ENCODE measurements around the gene CCDC88A. TPM values are rescaled to one million over a fixed set of nuclear protein-coding genes. Genes with fewer than 3 reads are reported as not detected.

Gene CCDC88A
- 86.1 TPM for total RNA-seq
- long read RNA-seq, full-length matches to known transcripts: 4 of 16 reads
- long read RNA-seq, partial matches to known transcripts: 12 of 16 reads
- long read RNA-seq, other reads (novel, unspliced or antisense): 0 of 16 reads

GRCh38 chr2:55419679-55420438, at the start of gene CCDC88A:
Gene CCDC88A, minus strand, starts transcription at chr2:55419856. Its CDS starts 777 bp downstream, at chr2:55419079.
- TF ChIP-seq CTCF (IDR thresholded peaks at IDR 0.05): peak; percentile 37
- H3K27ac ChIP-seq: peak within 1 kb of the TSS; percentile 86
- no peaks in the 10 kb centered on the region for H3K9me3 ChIP-seq
- H3K4me1 ChIP-seq: peaks cover 5% of the 10 kb centered on the region
- DNase-seq: peak; percentile 98
- peak within 1 kb of the TSS; percentile 80 for H3K4me3 ChIP-seq
- intact Hi-C loops (cut with DNase I): no loop called here
- peak; percentile 99 for ATAC-seq
- no peaks in the 10 kb centered on the region for H3K36me3 ChIP-seq
- no peaks in the 10 kb centered on the region for H3K27me3 ChIP-seq

GRCh38 chr2:55461679-55462078, 42.0 kb upstream of the CCDC88A start:
- TF ChIP-seq CTCF (IDR thresholded peaks at IDR 0.05): no peak
- H3K27ac ChIP-seq: no peak overlapping the region
- H3K4me3 ChIP-seq: no peak overlapping the region
- ATAC-seq: no peak
- DNase-seq: no peak
- no peaks in the 10 kb centered on the region for H3K27me3 ChIP-seq
- no peaks in the 10 kb centered on the region for H3K9me3 ChIP-seq
- intact Hi-C loops (cut with DNase I): no loop called here
- no peaks in the 10 kb centered on the region for H3K4me1 ChIP-seq
- no peaks in the 10 kb centered on the region for H3K36me3 ChIP-seq

GRCh38 chr2:55460562-55460961, 40.9 kb upstream of the CCDC88A start:
- H3K9me3 ChIP-seq: no peaks in the 10 kb centered on the region

GRCh38 chr2:55459714-55460274, 40.1 kb upstream of the CCDC88A start:
- TF ChIP-seq CTCF (IDR thresholded peaks at IDR 0.05): no peak
- ATAC-seq (no peak), DNase-seq (no peak)
- Histone ChIP-seq H3K27me3 (no peaks in the 10 kb centered on the region), H3K4me3 (no peak overlapping the region), H3K9me3 (no peaks in the 10 kb centered on the region), H3K4me1 (no peaks in the 10 kb centered on the region), H3K36me3 (no peaks in the 10 kb centered on the region), H3K27ac (no peak overlapping the region)
- intact Hi-C loops (cut with DNase I): no loop called here

More at GRCh38 chr2:55460562-55460961, 40.9 kb upstream of the CCDC88A start:
- Histone ChIP-seq H3K36me3 (no peaks in the 10 kb centered on the region), H3K27me3 (no peaks in the 10 kb centered on the region), H3K4me1 (no peaks in the 10 kb centered on the region), H3K27ac (no peak overlapping the region), H3K4me3 (no peak overlapping the region)
- intact Hi-C loops (cut with DNase I): no loop called here
- TF ChIP-seq CTCF (IDR thresholded peaks at IDR 0.05): no peak
- DNase-seq: no peak
- peak; percentile 75 for ATAC-seq

- TF ChIP-seq CTCF (IDR thresholded peaks at IDR 0.05): no peak
- Histone ChIP-seq H3K9me3 (no peaks in the 10 kb centered on the region), H3K4me1 (no peaks in the 10 kb centered on the region), H3K27me3 (no peaks in the 10 kb centered on the region), H3K36me3 (no peaks in the 10 kb centered on the region), H3K27ac (no peak overlapping the region), H3K4me3 (no peak overlapping the region)
- no peak for DNase-seq
- intact Hi-C loops (cut with DNase I): no loop called here
- ATAC-seq: no peak
Measured at GRCh38 chr2:55459279-55459678, 39.6 kb upstream of the CCDC88A start.
